ENCODE results near the gene CELSR1. TPM values are rescaled to one million over a fixed set of nuclear protein-coding genes. Genes with fewer than 3 reads are reported as not detected.
A peak's percentile ranks its signal among the peaks of the same experiment; 100 is the strongest.
"Not testable (repeated sequence)": the region's sequence is repeated elsewhere in the genome, so short reads cannot be mapped to it uniquely, and the experiment has no call there.

The CELSR1 gene
- total and polyA plus RNA-seq, 10 donors = 4.3 to 13.1 (median 8.4) TPM

DNA sequence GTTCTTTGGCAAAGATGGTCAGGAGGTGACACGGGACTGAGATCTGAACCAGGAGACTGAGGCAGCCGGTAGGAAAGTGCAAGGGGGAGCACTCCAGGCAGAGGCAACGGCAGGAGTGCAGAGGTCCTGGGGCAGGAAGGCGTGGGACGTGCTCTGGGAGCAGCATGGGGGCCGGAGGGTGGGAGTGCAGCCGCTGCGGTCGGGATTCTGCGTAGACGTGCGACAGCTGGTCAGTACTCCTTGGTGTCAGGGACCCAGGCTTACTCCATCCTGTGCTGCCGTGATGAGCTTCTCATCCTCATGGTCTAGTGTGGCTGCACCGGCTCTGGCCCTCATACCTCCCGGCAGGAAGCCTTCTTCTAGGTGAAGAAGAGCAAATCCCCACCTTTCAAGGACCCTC is 218.8 kb downstream of the CELSR1 start:
- Histone ChIP-seq H3K27me3 (replicated peaks in 1 of 7) (no peaks in the 10 kb centered on the region), H3K36me3 (peaks cover 0 to 89% (median 0%) of the 10 kb centered on the region in 6 donors), H3K4me3 (no peak overlapping the region), H3K4me1 (peaks cover 0 to 4% (median 0%) of the 10 kb centered on the region in 6 donors), H3K27ac (no peak overlapping the region), H3K9me3 (no peaks in the 10 kb centered on the region)
- 91 to 98% (median 94%) methylated on average over 13 to 15 of the region's 15 CpGs for WGBS, 5 donors
- intact Hi-C loops (cut with DNase I; ENCODE audit: low total_unique reads) = loop anchor here (5.0 kb wide), 1 partner anchor 326 kb away; no protein-coding TSS in a partner anchor
- no peak for TF ChIP-seq POLR2AphosphoS5 (IDR thresholded peaks at IDR 0.05)
- no peak for TF ChIP-seq CTCF (IDR thresholded peaks at IDR 0.05 in 8 of 11, conservative IDR thresholded peaks at IDR 0.05 in 3 of 11)
- TF ChIP-seq POLR2A (IDR thresholded peaks at IDR 0.05) = no peak
- DNase-seq = peak; percentile 49

- Histone ChIP-seq H3K9me3 (no peaks in the 10 kb centered on the region), H3K36me3 (peaks cover 0 to 83% (median 0%) of the 10 kb centered on the region in 6 donors), H3K27ac (no peak overlapping the region), H3K4me3 (no peak overlapping the region), H3K27me3 (replicated peaks in 1 of 7) (no peaks in the 10 kb centered on the region), H3K4me1 (peaks cover 0 to 4% (median 0%) of the 10 kb centered on the region in 6 donors)
- intact Hi-C loops (cut with DNase I; ENCODE audit: low total_unique reads) = loop anchor here (5.0 kb wide), 1 partner anchor 325 kb away; no protein-coding TSS in a partner anchor
- peak; percentile 23 for DNase-seq
- TF ChIP-seq CTCF (IDR thresholded peaks at IDR 0.05 in 8 of 11, conservative IDR thresholded peaks at IDR 0.05 in 3 of 11) (no peak), POLR2A (IDR thresholded peaks at IDR 0.05) (no peak), POLR2AphosphoS5 (IDR thresholded peaks at IDR 0.05) (no peak)
- 92 to 98% (median 97%) methylated on average over 20 of the region's 20 CpGs for WGBS, 5 donors
These were observed 219.8 kb downstream of the CELSR1 start for GRCh38 chr22:46317646-46318045.

DNA sequence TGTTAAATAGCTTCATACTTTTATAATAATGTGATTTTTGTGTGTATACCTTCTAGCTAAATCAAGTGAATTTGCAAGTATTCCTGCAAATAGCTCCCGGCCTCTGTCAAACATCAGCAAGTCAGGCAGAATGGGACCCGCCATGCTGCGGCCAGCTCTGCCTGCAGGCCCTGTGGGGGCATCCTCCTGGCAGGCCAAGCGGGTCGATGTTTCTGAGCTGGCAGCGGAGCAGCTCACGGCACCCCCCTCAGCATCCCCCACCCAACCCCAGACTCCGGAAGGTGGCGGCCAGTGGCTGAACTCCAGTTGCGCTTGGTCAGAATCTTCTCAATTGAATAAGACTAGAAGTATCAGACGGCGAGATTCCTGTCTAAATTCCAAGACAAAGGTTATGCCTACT is 221.4 kb downstream of the CELSR1 start:
- intact Hi-C loops (cut with DNase I; ENCODE audit: low total_unique reads) = loop anchor here (5.0 kb wide), 1 partner anchor 324 kb away; no protein-coding TSS in a partner anchor
- TF ChIP-seq POLR2A (IDR thresholded peaks at IDR 0.05) = no peak
- no peak for TF ChIP-seq CTCF (IDR thresholded peaks at IDR 0.05 in 8 of 11, conservative IDR thresholded peaks at IDR 0.05 in 3 of 11)
- TF ChIP-seq POLR2AphosphoS5 (IDR thresholded peaks at IDR 0.05) = no peak
- H3K4me1 ChIP-seq = peaks cover 0 to 4% (median 0%) of the 10 kb centered on the region in 6 donors
- no peaks in the 10 kb centered on the region for H3K9me3 ChIP-seq
- DNase-seq = peak; percentile 55
- H3K27me3 ChIP-seq (replicated peaks in 1 of 7) = no peaks in the 10 kb centered on the region
- no peak overlapping the region for H3K27ac ChIP-seq
- WGBS, 5 donors = 93 to 98% (median 97%) methylated on average over 12 of the region's 12 CpGs
- peaks cover 0 to 81% (median 0%) of the 10 kb centered on the region in 6 donors for H3K36me3 ChIP-seq
- H3K4me3 ChIP-seq = no peak overlapping the region

GRCh38 chr22:46312848-46313247 is 224.6 kb downstream of the CELSR1 start:
- not testable (repeated sequence) for H3K27me3 ChIP-seq (replicated peaks in 1 of 7); H3K4me3 ChIP-seq; H3K9me3 ChIP-seq; H3K27ac ChIP-seq; DNase-seq; H3K4me1 ChIP-seq
- intact Hi-C loops (cut with DNase I; ENCODE audit: low total_unique reads) = loop anchor here (2.0 kb wide), 1 partner anchor 190 kb away; no protein-coding TSS in a partner anchor
- H3K36me3 ChIP-seq = peaks cover 0 to 79% (median 0%) of the 10 kb centered on the region in 6 donors
- WGBS, 5 donors = 93 to 100% (median 97%) methylated on average over 2 of the region's 2 CpGs

Data from spleen (tissue), 11 donors.